GM19351 (cell line): ENCODE data around the gene CMIP.

Experiments used
- ATAC-seq: cut with Tn5 transposase; IDR thresholded peaks from one replicate; pipeline ENCODE4 v1.9.1; 2021; ENCODE audit warnings: mild to moderate bottlenecking, moderate library complexity; ENCODE audit not compliant: unreplicated experiment

Gene CMIP

DNA sequence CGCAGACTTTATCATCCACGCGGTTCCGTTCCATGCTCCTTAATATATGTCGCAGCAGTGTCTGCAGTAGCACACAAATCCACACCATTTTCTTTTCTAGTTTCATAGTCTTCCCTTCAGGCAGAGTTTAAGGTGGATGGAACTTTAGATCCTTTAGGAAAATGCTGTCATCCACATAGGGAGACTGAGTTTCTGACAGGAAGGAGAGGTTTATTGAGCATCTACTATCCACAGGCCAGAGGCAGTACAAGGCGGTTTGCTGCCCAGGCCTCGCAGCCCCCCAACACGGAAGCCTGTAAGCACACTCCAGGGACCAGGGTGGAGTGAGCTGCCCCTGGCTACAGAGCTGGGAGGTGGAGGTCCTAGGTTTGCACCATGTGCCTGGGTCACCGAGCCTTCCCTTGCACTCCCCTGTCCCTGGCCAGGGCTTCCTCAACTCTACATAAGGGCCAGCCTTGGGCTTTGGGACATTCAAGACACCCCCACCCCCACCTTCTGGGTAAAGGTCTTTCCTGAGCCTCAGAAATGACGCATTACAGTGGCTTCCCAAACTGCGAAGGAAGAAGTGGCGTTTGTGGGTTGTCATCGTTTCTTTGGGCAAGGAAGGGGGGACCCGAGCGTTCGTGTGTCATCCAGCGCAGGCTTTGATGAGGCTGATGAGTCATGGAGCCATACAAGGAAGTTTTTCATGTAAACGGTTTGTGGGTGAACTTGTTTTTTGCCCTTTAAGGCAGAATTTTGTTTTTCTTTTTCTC, 188.0 kb downstream of the CMIP start:
- ATAC-seq = no peak

DNA sequence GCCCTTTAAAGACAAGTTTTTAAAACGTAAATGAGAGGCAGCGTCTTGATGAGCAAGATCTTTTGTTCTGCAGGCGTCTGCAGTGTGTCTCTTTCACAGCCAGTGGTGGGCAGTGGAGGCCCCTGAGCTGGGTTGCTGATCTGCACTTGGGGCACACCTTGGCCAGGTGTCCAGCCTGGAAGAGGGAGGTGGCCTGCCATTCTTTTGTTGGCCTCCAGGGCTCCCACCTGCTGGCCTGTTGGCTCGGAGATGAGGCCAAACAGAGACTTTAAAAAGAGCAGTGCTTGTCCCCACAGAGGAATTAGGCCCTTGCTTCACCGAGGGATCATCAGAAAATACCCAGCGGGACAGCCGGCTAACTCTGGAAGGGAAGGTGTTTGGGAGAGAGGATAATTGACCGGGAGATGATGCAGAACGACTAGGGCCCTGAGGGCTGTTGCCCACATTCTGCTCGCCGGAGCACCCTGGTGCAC, 188.6 kb downstream of the CMIP start:
- ATAC-seq = no peak

DNA sequence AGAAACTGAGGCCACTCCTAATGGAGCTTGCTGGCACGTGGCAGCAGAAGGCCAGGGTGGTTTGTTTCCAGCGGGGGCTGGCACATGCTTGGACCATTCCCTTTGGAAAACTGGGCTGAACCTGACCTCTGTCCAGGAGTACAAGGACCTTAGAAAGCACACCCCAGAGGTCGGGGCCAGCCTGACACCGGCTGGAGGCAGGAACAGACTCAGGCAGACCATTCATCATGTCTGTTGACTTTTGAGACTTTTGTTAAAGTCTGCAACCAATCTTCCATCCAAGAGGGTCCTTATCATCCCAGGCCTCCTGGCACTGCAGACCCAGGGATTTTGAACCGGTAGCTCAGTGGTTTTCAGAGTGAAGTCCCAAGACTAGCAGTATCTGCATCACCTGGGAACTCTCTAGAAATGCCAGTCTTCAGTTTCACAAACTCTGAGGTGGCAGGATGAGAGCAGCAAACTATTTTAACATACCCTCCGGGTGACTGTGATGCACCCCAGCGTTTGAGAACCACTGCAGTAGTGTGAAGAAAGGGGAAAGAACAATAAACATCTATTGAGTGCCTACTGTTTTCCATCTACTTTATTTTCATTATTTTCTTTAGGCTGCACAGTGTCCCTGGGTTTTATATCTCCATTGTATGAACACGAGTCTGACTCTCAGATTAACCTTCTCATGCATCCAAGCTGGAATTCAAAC, 189.2 kb downstream of the CMIP start:
- no peak for ATAC-seq

DNA sequence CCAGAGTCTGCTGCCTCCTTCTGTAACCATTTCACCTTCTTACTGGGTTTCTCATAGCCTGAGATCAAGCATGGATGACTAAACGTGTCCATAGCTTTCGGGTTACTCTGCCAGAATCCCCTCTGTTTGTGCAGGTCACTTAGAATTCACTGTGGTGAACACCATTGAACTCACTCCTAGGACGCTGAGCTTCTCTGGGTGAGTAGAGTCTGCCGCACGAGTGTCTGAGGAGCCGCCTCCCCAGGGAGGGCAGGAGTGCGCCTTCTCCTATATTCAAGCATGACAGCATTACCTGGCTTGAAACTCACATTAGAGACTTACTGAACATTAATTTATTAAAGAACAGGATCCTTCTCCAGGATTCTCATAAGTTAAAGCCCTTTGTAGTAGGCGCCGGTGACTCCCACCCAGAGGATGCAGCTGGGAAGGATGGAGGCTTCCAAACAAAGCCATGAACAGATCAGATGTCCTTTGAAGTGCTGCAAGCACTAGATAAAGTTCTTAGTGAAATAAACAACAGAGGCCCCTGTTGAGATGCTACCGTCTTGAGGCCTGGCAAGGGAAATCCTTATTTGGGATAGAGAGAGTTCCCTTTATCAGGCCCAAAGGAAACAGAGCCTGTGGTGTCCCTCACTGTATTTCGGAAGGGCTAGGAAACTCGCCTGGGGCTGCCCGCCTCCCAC, 189.9 kb downstream of the CMIP start:
- ATAC-seq = no peak

DNA sequence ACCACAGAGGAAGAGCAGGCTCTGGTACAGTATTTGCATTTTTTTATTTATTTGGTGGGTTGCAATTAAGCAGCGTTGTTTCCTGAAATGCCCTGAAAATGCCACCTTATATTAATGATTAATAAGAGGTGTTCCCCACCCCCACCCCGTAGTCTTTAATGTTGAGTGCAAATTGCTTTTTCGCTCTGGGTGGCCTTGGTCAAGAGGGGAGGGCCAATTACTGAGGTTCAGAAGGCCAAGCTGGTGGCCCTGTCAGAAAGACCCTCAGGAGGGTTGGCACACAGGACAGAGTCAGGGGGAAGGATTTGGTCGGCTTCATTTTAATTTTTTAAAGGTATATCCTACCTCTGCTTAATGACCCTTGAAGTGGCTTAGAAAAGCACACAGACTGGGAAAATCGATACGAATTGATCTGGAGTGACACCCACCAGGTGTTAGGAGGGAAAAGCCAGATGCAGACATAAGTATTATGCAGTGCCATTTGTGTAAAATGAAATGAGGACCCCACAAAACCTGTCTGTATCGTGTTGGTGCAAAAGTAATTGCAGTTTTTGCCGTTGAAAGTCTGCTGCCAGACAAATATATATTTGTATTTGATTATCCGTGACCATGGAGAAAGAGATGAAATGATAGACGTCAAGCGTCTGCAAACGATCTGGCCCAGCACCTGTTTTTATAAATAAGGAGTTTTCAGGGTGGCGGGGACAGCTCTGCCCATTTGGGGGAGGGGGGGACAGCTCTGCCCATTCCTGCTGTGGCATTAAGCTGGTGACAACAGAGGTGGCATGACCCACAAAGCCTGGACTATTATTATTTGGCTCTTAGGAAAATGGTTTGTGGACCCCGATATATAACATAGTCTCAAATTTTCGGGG, 190.7 kb downstream of the CMIP start:
- ATAC-seq = no peak

DNA sequence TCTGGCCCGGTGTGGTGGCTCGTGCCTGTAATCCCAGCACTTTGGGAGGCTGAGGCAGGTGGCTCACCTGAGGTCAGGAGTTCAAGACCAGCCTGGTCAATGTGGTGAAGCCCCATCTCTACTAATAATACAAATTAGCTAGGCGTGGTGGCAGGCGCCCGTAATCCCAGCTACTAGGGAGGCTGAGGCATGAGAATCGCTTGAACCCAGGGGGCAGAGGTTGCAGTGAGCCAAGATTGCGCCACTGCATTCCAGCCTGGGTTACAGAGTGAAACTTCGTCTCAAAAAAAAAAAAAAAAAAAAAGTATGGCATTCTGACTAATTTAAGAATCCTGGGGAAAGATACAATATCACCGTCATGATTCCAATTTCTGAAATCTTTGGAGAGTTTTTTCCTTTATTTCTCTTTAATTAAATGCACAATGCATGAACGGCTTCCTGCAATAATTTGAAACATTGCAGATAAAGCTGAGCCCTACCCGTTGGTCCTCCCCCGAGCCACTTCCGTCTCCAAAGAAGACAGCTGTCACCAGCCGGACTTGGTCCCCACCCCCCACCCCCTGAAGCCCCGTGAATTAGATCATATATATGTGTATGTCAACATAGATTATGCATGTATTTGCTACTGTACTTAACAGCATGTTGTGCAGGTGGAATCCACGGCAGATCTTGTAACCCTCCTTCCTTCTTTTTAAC, 191.8 kb downstream of the CMIP start:
- ATAC-seq = no peak

DNA sequence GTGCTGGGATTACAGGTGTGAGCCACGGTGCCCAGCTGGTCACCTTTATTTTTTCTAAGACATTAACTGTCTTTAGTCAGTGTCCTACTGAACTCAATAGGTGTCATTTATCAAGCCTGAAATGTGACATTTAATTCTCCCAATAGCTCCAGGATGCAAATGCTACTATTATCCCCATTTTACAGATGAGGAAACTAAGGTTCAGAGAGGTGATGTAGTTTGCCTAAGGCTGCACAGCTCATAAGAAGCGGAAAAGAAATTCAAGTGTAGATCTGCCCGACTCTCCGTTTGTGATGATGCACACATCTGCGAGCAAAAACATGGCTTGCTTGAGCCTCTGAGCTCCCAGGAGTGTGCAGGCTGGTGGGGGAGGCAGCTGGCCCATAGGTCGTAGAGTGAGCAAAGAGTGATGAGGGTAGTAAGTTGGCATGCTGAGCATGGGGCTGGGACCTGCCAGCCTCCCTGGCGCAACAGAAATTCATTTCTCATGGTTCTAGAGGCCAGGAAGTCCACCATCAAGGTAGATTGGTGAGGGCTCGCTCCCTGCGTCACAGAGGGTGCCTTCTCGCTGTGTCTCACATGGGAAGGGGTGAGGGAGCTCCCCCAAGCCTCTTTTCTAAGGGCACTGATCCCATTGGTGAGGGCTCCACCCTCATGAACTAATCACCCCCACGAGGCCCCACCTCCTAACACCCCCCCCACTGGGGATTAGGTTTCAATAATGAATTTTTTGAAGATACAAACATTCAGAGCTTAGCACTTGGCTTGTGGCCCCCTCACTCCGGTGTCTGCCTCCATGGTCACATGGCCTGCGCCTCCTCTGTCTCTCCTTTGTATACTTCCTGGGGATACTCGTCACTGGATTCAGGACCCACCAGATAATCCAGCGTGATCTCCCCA, 193.0 kb downstream of the CMIP start:
- no peak for ATAC-seq

DNA sequence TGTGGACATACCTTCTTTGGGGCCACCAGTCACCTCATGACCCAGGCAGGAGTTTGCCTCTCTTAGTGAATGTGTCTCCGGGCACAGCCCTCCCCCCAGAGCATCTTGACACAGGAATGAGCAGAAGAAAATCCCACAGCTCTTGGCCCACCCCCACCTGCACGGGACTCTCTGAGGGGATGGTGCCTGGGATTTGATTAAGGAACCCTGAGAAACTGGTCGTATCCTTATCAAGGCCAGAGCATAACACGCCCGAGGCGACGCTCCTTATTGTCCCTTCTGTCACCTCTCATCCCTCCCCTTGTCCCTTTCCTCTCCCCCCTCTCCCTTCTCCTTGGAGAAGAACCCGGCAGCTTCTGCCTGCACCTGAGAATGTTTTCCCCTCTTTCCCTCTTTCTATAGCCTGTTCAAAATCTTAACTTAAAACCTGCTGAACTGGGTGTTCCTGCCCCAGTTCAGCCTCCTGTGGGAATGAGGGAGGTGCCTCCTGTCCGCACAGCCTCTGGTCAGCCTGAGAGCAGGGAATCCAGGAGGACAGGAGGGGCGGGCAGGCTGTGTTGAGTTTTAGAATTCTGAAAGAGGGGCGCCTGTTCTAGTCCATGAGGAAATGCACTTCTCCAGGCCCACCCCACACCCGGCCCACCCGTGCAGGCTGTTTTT, 193.8 kb downstream of the CMIP start:
- ATAC-seq = no peak

DNA sequence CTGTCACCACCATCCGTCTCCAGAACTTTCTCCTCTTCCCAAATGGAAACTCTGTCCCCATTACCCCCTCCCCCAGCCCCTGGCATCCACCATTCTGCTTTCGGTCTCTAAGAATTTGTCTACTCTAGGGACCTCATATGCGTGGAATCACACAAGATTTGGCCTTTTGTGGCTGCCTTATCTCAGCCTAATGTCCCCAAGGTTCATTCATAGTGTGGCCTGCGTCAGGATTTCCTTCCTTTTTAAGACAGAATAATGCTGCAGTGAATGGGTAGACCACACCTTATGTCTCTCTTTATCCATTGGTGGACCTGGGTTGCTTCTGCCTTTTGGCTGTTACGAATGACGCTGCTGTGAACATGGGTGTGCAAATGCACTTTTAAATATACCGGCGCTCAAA, 194.7 kb downstream of the CMIP start:
- ATAC-seq = no peak

DNA sequence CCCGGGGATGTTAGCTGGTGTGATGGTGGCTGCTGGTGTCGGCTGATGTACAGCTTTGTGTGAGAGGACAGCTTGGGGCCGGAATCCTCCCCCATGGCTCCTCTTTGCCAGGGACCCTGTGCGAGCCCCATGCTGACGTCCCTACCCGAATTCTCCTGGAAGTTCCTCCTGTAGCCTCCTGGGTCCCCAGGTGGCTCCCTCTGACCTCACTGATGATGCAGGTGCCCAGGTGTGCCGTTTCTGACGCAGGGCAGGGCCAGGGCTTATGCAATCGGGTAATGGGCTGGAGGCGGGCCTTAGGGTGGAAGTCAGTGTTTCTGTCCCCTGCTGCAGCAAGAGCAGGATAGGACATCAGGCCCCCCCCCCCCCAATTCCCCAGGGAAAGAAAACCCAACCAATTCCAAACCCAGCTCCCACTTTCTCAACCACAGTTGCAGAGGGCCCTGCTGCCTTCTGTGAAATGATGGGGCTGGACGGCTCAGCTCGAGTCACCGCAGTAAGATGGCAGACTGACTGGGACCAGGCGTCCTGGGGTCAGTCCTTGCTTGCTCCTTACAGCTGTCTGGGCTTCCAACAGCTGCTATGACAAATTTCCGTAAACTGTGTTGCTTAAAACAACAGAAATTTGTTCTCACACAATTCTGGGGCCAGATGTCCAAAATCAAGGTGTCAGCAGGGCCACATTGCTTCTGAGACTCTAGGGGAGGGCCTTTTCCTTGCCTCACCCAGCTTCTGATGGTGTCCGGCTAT, 195.5 kb downstream of the CMIP start:
- ATAC-seq = no peak

DNA sequence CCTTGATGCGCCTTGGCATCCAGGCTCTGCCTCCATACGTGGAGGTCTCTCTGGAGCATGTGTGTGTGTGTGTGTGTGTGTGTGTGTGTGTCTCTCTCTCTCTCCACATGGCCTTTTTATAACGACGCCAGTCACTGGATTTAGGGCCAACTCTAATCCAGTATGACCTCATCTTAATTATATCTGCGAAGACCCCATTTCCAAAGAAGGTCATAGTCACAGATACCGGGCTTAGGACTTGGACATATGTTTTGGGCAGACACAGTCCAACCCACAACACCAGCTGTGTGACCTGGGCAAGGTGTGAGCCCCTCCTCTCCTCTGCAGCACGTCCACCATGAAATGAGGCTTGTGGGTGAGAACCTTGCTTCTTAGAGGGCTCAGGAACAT, 196.1 kb downstream of the CMIP start:
- no peak for ATAC-seq

DNA sequence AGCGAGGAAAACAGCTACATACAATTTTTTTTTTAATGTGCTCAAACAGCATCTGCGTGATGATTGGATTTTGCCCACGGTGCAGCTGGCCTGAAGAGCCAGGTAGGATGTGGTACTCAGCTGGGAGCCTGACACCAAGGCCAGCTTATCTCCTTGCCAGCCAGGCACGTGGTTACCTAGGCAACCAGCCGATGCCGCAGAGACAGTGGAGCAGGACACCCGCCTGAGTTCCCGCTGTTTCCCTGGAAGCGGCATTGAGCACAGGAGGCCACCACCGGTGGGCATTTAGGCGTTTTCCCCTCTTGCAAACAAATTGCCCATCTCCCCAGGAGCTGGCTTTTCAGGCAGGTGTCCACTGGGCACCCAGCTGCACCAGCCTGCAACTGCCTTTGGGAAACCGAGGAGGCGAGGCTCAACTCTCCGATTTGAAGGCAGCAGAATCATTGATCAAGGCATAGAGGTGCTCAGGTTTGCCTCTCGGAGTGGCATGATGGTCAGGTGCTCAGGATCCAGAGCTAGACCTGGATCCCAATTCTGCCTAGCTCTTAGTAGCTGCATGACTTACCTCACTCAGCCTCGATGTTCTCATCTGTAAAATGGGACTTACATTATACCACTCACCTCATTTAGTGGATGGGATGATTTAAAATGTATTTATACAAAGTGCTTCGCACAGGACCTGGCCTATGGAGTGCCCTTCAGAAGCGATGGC, 196.9 kb downstream of the CMIP start:
- ATAC-seq = no peak

DNA sequence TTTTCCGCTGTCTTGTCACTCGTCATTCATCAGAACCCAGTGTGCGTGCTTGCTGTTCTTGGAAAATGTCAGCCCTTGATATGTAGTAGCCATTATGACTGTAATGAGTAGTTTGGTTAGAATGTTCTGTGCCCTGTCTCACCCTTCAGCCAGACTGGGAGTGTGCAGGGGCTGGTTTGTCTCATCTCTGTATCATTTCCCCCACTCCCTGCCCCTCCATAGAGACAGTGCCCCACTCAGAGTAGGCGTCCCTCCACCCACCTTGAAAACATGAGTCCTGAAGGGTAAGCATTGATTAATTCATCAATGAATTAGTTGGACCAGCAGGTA, 197.5 kb downstream of the CMIP start:
- no peak for ATAC-seq

DNA sequence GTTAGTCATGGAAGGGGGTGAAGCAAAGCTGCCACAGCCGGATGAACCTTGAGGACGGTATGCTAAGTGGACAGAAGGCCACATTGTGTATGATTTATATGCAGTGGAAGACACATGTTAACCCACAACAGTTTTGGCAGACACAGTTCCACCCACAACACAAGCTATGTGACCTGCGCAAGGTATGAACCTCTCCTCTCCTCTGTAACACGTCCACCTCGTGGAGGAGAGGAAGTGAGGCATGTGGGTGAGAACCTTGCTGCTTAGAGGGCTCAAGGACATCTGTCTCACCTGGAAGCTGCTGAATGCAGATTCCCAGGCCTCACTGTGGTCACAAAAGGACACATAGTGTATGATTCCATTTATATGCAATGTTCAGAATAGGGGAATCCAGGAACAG, 198.3 kb downstream of the CMIP start:
- ATAC-seq = no peak

DNA sequence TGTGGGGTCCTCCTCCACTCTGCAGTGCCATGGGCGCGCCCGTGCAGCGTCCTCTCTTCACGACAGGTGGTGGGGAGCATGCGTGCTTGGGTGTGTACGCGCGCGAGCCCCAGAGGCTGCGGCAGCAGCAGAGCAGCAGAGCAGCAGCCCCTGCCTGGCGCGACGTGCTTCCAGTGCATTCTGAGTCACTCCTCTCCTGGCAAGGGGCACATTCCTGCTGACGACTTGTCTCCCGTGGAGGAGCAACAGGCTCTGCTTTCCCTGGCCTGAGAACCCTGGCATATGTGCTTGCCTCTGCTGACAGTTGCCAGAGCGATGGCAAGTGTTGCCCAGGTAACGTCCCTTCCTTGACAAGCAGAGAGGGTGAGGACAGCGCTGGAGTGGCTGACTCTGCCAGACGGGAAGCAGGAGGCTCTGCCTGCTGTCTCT, 200.7 kb downstream of the CMIP start:
- no peak for ATAC-seq

DNA sequence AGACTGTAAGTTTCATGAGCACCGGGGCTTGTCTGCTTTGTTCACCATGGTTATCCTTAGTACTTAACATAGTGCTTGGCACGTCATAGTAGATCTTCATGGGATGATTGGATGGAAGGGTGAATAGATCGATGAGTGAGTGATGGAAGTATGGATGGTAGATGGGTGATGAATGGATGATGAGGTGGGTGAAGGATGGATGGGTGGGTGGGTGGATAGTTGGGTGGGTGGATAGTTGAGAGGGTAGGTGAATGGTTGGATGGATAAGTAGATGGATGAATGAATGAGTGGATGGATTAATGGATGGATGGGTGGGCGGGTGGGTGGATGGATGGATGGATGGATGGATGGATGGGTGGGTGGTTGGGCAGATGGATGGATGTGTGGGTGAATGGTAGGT, 201.3 kb downstream of the CMIP start:
- no peak for ATAC-seq

DNA sequence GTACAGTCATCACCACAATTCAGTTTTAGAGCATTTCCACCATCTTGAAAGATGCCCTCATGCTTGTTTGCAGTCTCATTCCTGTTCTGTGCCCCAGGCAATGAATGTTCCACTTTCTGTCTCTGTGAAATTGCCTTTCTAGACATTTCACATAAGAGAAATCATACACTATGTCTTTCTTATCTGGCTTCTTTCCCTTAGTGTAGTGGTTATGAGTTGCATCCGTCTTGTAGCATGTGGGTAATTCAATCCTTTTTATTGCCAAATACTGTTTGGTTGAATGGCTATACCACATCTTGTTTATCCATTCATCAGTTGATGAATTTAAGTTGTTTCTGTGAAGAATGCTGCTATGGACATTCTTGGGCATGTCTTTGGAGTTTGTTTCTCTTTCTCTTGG, 202.0 kb downstream of the CMIP start:
- ATAC-seq = no peak

DNA sequence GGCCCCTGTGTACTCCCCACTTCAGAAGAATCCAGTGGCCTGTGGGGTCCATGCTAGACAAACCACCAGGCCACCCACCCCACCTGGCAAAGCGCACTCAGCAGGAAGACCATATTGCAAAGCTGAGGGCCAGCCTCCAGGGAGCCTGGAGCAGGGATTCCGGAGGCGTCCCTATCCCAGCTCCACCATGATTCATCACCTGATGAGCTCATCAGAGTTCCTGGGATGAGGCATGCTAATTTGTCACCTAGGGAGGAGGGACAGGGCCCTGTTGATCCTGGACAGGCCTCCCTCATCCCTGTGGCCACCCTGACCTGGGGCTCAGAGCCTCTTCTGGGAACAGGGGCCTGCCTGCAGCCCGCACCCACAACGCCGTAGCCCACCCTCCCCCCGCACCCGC, 202.9 kb downstream of the CMIP start:
- ATAC-seq = no peak
